OCI-LY7 (cell line): Measurements from ENCODE around the gene NAV2. TPM values are rescaled to one million over a fixed set of nuclear protein-coding genes. Genes with fewer than 3 reads are reported as not detected.

Source experiments
- BruUV-seq: library from RNA; stranded (reverse); fragments of 400-500 nt; replicated peaks from 2 replicates; lab custom pipeline; 2021; lab: Mats Ljungman, UMichigan
- CTCF ChIA-PET: fragments of 300-600 bp; sonication (Branson Sonifier 250); formaldehyde crosslinking; loops from one replicate; lab custom pipeline; 2022; ENCODE audit warnings: antibody characterized with exemption; ENCODE audit not compliant: unreplicated experiment; lab: Charles Lee
- POLR2A ChIA-PET: fragments of 300-600 bp; sonication (Branson Sonifier 250); formaldehyde crosslinking; loops from one replicate; lab custom pipeline; 2022; ENCODE audit warnings: antibody characterized with exemption; lab: Charles Lee
- DNase-seq: peaks from one replicate; pipeline ENCODE4 v3.0.0-alpha.2; 2015; ENCODE audit warnings: low spot score
- H2AFZ ChIP-seq: fragments of 200-600 bp; sonication (generic), shearing (Covaris generic); 2 replicates; pipeline ENCODE4 v1.6.1; 2014; ENCODE audit warnings: mild to moderate bottlenecking, antibody characterized with exemption, low read length, moderate library complexity
- H3K27ac ChIP-seq: fragments of 200-600 bp; sonication (generic); 2 replicates; pipeline ENCODE4 v1.5.1; 2014; ENCODE audit warnings: mixed run types, low read depth, mild to moderate bottlenecking, moderate library complexity, low read length, inconsistent platforms; ENCODE audit not compliant: poor library complexity, severe bottlenecking
- H3K36me3 ChIP-seq: fragments of 200-600 bp; sonication (generic); 2 replicates; pipeline ENCODE4 v1.6.1; 2014; ENCODE audit warnings: mild to moderate bottlenecking, antibody characterized with exemption, low read length, moderate library complexity, mixed read lengths; ENCODE audit not compliant: insufficient read depth
- H3K4me1 ChIP-seq: fragments of 200-600 bp; sonication (generic); 2 replicates; pipeline ENCODE4 v1.5.1; 2014; ENCODE audit warnings: mild to moderate bottlenecking, low read length; ENCODE audit not compliant: insufficient read depth, poor library complexity, severe bottlenecking
- H3K4me2 ChIP-seq: fragments of 200-600 bp; sonication (generic); 2 replicates; pipeline ENCODE4 v1.6.1; 2014; ENCODE audit warnings: mild to moderate bottlenecking, low read length
- H3K4me3 ChIP-seq: fragments of 200-600 bp; sonication (generic); 2 replicates; pipeline ENCODE4 v1.5.1; 2014; ENCODE audit warnings: mild to moderate bottlenecking, low read depth, low read length; ENCODE audit not compliant: poor library complexity, severe bottlenecking
- H3K79me2 ChIP-seq: fragments of 200-600 bp; sonication (generic); 2 replicates; pipeline ENCODE4 v1.6.1; 2016; ENCODE audit warnings: low read depth, mild to moderate bottlenecking, low read length, moderate library complexity, mixed read lengths; ENCODE audit not compliant: insufficient read depth
- H3K9me2 ChIP-seq: fragments of 200-600 bp; sonication (generic); 2 replicates; pipeline ENCODE4 v1.6.1; 2016; ENCODE audit warnings: mild to moderate bottlenecking, low read length, mixed read lengths; ENCODE audit not compliant: insufficient read depth
- H3K9me3 ChIP-seq: fragments of 200-600 bp; sonication (generic); 2 replicates; pipeline ENCODE4 v1.6.1; 2014; ENCODE audit warnings: mild to moderate bottlenecking, mixed run types, low read length, mixed read lengths
- H4K20me1 ChIP-seq: fragments of 200-600 bp; sonication (generic); 2 replicates; pipeline ENCODE4 v1.6.1; 2014; ENCODE audit warnings: mild to moderate bottlenecking, antibody characterized with exemption, low read length, moderate library complexity, mixed read lengths; ENCODE audit not compliant: insufficient read depth
- CTCF ChIP-seq: fragments of 200-600 bp; sonication (generic); conservative IDR thresholded peaks from 2 replicates; pipeline ENCODE4 v1.5.1; 2014; ENCODE audit warnings: mild to moderate bottlenecking, antibody characterized with exemption, low read length, moderate library complexity, mixed read lengths
- EZH2phosphoT487 ChIP-seq: fragments of 200-600 bp; sonication (generic); IDR thresholded peaks from 2 replicates; pipeline ENCODE4 v1.6.1; 2018; ENCODE audit warnings: low read depth, borderline replicate concordance, mild to moderate bottlenecking, mixed run types, antibody characterized with exemption, low read length, moderate library complexity, mixed read lengths
- intact Hi-C: fragments of 100-400 bp; cut with micrococcal nuclease; formaldehyde crosslinking; loops from one replicate; pipeline ENCODE4 v1.10.0; 2022; ENCODE audit not compliant: unreplicated experiment
- total RNA-seq, 2 experiments: library from RNA; depleted of rRNA in 1 of 2; stranded (reverse); fragments of >200 nt in 1 of 2; shearing (Covaris generic) in 1 of 2; gene quantifications; 2 replicates each; pipeline ENCODE4 v1.2.3, GENCODE V29; 2014 to 2022

The NAV2 gene
- total RNA-seq, 2 experiments from 2014 or later, result 0.06 to 0.68 TPM

- DNase-seq, result no peak
- Histone ChIP-seq H3K4me2 (no peak overlapping the region), H3K36me3 (no peaks in the 10 kb centered on the region), H2AFZ (no peak overlapping the region), H3K4me3 (no peak overlapping the region), H3K4me1 (no peaks in the 10 kb centered on the region), H3K9me2 (no peaks in the 10 kb centered on the region), H4K20me1 (no peaks in the 10 kb centered on the region), H3K79me2 (no peaks in the 10 kb centered on the region), H3K27ac (no peak overlapping the region), H3K9me3 (no peaks in the 10 kb centered on the region)
- BruUV-seq, result no TSS peak
- POLR2A ChIA-PET, result no interaction called here
- TF ChIP-seq EZH2phosphoT487 (no peak), CTCF (no peak)
- CTCF ChIA-PET, result no interaction called here
- intact Hi-C loops, result no loop called here
Observed at GRCh38 chr11:19844806-19845205, 132.2 kb downstream of the NAV2 start.

DNA sequence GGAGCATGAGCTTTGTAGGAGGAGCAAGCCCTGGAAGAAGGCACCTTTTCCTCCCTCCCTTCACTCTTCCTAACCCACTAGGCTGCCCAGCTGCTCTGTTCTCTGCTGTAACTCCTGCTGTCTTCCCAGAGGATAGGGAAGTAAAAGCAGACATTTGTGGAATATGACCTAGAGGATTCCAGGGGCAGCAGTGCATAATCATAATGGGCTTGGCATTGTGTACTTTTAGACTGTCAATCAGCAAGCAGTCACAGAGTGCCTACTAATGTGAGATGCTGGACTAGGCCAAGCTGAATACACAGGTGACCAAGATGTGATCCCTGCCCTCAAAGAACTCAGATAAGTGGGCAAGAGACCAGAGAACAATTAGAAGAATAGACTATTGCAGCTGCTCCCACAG is 133.0 kb downstream of the NAV2 start:
- TF ChIP-seq CTCF (no peak), EZH2phosphoT487 (no peak)
- ChIA-PET POLR2A (no interaction called here), CTCF (no interaction called here)
- intact Hi-C loops, result no loop called here
- Histone ChIP-seq H3K4me2 (no peak overlapping the region), H3K79me2 (no peaks in the 10 kb centered on the region), H3K9me2 (no peaks in the 10 kb centered on the region), H2AFZ (no peak overlapping the region), H3K9me3 (no peaks in the 10 kb centered on the region), H3K4me3 (no peak overlapping the region), H3K36me3 (no peaks in the 10 kb centered on the region), H3K4me1 (no peaks in the 10 kb centered on the region), H3K27ac (no peak overlapping the region), H4K20me1 (no peaks in the 10 kb centered on the region)
- no peak for DNase-seq
- BruUV-seq, result no TSS peak

DNA sequence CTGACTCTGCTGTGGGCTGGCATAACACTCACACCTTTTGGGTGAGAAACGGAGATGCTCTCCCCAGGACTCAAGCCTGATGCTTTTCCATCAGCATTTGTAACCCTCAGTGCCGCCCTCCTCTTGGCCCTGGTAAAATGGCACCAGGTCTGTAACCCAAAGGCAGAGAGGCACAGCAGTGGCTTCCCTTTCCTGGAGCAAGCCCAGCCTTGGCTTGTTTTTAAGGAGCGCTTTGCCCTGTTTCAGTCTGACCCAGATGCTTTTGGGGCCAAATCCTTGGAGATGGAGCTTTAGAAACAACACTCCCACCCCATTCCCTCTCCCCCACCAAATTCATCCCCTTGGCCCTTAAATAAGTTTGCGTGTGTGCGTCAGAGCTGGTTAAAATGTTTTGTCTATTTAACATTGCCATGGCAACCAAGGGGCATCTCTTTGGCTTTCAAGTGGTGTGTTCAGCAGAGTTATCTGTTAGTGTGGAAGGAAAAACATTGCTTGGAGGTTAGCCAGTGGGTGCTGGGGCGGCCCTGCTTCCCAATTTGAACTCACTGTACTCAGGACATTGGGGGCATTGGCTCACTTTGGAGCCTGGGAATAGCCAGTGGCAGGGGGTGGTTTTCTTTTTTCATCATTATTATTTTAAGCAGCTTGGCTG is 134.1 kb downstream of the NAV2 start:
- H3K4me2 ChIP-seq, result no peak overlapping the region
- H2AFZ ChIP-seq, result no peak overlapping the region
- intact Hi-C loops, result no loop called here
- no peaks in the 10 kb centered on the region for H3K4me1 ChIP-seq
- H3K9me3 ChIP-seq, result no peaks in the 10 kb centered on the region
- H3K36me3 ChIP-seq, result no peaks in the 10 kb centered on the region
- ChIA-PET POLR2A (interaction anchor here (0.5 kb wide), 1 partner anchor 864 kb away, joined by 3 read pairs; no protein-coding TSS in a partner anchor), CTCF (no interaction called here)
- no peak overlapping the region for H3K4me3 ChIP-seq
- H4K20me1 ChIP-seq, result no peaks in the 10 kb centered on the region
- DNase-seq, result no peak
- no peak overlapping the region for H3K27ac ChIP-seq
- TF ChIP-seq CTCF (no peak), EZH2phosphoT487 (no peak)
- BruUV-seq, result no TSS peak
- H3K9me2 ChIP-seq, result no peaks in the 10 kb centered on the region
- no peaks in the 10 kb centered on the region for H3K79me2 ChIP-seq
